OCI-LY3 (cell line): Measurements from ENCODE around the gene KCNMA1.

ENCODE experiments used
- EZH2phosphoT487 ChIP-seq: fragments of 200-600 bp; shearing (Covaris generic); IDR thresholded peaks from 2 replicates; pipeline ENCODE4 v1.6.1; 2018; ENCODE audit warnings: antibody characterized with exemption, mixed run types, low read depth
- TF ChIP-seq, protein P1 (sequence below): fragments of 200-600, 300-600 bp; sonication (generic); IDR thresholded peaks from 2 replicates; pipeline ENCODE4 v1.5.1; 2014; ENCODE audit warnings: antibody characterized with exemption, low read length, low read depth

DNA sequence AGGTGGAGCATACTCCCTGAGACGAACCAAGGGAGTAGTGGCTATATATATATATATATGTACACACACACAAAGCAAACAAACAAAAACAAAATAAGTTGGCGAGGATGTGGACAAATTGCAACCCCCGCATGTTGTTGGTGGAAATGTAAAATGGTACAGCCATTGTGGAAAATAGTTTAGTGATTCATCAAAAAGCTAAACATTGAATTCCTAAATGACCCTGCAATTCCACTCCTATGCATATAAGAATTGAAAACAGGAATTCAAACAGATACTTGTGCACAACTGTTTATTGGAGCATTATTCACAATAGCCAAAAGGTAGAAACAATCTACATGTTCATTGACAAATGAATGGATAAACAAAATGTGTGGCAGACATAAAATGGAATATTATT is 407.9 kb downstream of the KCNMA1 start:
- TF ChIP-seq, protein P1, sequence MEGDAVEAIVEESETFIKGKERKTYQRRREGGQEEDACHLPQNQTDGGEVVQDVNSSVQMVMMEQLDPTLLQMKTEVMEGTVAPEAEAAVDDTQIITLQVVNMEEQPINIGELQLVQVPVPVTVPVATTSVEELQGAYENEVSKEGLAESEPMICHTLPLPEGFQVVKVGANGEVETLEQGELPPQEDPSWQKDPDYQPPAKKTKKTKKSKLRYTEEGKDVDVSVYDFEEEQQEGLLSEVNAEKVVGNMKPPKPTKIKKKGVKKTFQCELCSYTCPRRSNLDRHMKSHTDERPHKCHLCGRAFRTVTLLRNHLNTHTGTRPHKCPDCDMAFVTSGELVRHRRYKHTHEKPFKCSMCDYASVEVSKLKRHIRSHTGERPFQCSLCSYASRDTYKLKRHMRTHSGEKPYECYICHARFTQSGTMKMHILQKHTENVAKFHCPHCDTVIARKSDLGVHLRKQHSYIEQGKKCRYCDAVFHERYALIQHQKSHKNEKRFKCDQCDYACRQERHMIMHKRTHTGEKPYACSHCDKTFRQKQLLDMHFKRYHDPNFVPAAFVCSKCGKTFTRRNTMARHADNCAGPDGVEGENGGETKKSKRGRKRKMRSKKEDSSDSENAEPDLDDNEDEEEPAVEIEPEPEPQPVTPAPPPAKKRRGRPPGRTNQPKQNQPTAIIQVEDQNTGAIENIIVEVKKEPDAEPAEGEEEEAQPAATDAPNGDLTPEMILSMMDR: no peak
- no peak for TF ChIP-seq EZH2phosphoT487
